Chondrocyte (in vitro differentiated cells): ENCODE data around the gene CLEC4G. TPM values are rescaled to one million over a fixed set of nuclear protein-coding genes. Genes with fewer than 3 reads are reported as not detected.

Experiments used
- DNase-seq: peaks from one replicate; pipeline ENCODE4 v3.0.0; 2021; ENCODE audit warnings: mixed read lengths, low spot score
- H3K27ac Mint-ChIP-seq: one replicate; pipeline ENCODE4 v1.8.0; 2021; ENCODE audit warnings: mild to moderate bottlenecking, moderate library complexity, mixed read lengths; ENCODE audit not compliant: unreplicated experiment
- H3K27me3 Mint-ChIP-seq: 2 replicates; pipeline ENCODE4 v1.8.0; 2021; ENCODE audit warnings: low read depth, mixed read lengths
- H3K36me3 Mint-ChIP-seq: 2 replicates; pipeline ENCODE4 v1.8.0; 2021; ENCODE audit warnings: low read depth, mixed read lengths
- H3K4me1 Mint-ChIP-seq: 2 replicates; pipeline ENCODE4 v1.8.0; 2021; ENCODE audit warnings: low read depth, mild to moderate bottlenecking, mixed read lengths
- H3K4me3 Mint-ChIP-seq: one replicate; pipeline ENCODE4 v1.8.0; 2021; ENCODE audit warnings: mild to moderate bottlenecking, moderate library complexity, mixed read lengths; ENCODE audit not compliant: unreplicated experiment
- H3K9me3 Mint-ChIP-seq: 2 replicates; pipeline ENCODE4 v1.8.0; 2021; ENCODE audit warnings: low read depth, mixed read lengths
- total RNA-seq: library from RNA; stranded (reverse); gene quantifications from 3 replicates; pipeline ENCODE4 v1.2.1, GENCODE V29; 2021
- TF ChIP-seq, protein P1 (sequence below): fragments of 200-600 bp; sonication (generic); IDR thresholded peaks from 2 replicates; pipeline ENCODE4 v1.5.0; 2021; ENCODE audit warnings: antibody characterized with exemption, mild to moderate bottlenecking, moderate library complexity

Gene CLEC4G
- total RNA-seq, 1 donor from 2014 or later = not detected

DNA sequence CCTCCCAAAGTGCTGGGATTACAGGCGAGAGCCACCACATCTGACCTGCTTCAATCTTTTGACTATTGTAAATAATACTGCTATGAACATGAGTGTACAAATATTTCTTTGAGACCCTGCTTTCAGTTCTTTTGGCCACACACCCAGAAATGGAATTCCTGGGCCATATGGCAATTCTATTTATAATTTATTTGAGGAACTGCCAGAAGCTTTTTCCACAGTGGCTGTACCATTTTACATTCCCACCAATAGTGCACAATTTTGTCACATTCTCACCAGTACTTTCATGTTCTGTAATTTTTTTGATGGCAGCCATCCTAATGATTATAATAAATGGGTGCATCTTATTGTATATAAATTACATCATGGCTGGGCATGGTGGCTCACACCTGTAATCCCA, 16.2 kb downstream of the CLEC4G start:
- no peak overlapping the region for H3K27ac Mint-ChIP-seq
- H3K27me3 Mint-ChIP-seq = peaks cover 2% of the 10 kb centered on the region
- peaks cover 7% of the 10 kb centered on the region for H3K9me3 Mint-ChIP-seq
- no peaks in the 10 kb centered on the region for H3K4me1 Mint-ChIP-seq
- TF ChIP-seq, protein P1, sequence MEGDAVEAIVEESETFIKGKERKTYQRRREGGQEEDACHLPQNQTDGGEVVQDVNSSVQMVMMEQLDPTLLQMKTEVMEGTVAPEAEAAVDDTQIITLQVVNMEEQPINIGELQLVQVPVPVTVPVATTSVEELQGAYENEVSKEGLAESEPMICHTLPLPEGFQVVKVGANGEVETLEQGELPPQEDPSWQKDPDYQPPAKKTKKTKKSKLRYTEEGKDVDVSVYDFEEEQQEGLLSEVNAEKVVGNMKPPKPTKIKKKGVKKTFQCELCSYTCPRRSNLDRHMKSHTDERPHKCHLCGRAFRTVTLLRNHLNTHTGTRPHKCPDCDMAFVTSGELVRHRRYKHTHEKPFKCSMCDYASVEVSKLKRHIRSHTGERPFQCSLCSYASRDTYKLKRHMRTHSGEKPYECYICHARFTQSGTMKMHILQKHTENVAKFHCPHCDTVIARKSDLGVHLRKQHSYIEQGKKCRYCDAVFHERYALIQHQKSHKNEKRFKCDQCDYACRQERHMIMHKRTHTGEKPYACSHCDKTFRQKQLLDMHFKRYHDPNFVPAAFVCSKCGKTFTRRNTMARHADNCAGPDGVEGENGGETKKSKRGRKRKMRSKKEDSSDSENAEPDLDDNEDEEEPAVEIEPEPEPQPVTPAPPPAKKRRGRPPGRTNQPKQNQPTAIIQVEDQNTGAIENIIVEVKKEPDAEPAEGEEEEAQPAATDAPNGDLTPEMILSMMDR = no peak
- no peaks in the 10 kb centered on the region for H3K36me3 Mint-ChIP-seq
- no peak for DNase-seq
- no peak overlapping the region for H3K4me3 Mint-ChIP-seq

GRCh38 chr19:7710616-7711015, 21.3 kb downstream of the CLEC4G start:
- no peak for DNase-seq
- Mint-ChIP-seq H3K27me3 (peaks cover 11% of the 10 kb centered on the region), H3K9me3 (no peaks in the 10 kb centered on the region), H3K4me1 (no peaks in the 10 kb centered on the region), H3K4me3 (no peak overlapping the region), H3K27ac (no peak overlapping the region), H3K36me3 (no peaks in the 10 kb centered on the region)
- TF ChIP-seq, protein P1 = no peak

GRCh38 chr19:7709932-7710460, 21.9 kb downstream of the CLEC4G start:
- DNase-seq = no peak

DNA sequence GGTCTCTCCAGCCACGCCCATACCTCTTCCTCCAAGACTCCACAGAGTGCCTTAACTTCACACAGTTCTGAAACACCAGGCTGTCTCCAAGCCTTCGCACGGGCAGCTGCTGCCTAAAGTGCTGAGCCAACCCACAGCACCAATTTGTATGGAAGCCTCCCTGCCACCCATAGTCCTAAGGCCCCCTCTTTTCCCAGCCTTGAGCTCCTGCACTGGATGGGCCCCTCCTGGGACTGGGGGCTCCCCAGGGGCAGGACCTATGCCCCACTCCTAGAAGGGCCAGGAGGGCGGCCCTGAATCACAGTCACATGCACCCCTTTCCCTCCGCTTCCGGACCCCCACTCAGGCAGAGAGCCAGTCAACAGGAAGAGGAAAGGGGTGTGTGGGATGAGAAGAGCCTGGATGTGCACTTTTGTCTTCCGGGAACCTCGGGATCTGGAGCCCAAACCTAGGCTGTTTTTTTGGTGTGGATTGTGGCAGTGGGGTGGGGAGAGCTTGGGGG, 24.9 kb downstream of the CLEC4G start:
- Mint-ChIP-seq H3K27me3 (peaks cover 20% of the 10 kb centered on the region), H3K4me1 (no peaks in the 10 kb centered on the region), H3K4me3 (no peak overlapping the region), H3K36me3 (no peaks in the 10 kb centered on the region), H3K9me3 (no peaks in the 10 kb centered on the region), H3K27ac (no peak overlapping the region)
- no peak for DNase-seq
- TF ChIP-seq, protein P1 = no peak

More at GRCh38 chr19:7709932-7710460, 21.9 kb downstream of the CLEC4G start:
- no peak overlapping the region for H3K27ac Mint-ChIP-seq
- no peaks in the 10 kb centered on the region for H3K4me1 Mint-ChIP-seq
- H3K9me3 Mint-ChIP-seq = no peaks in the 10 kb centered on the region
- H3K4me3 Mint-ChIP-seq = no peak overlapping the region
- TF ChIP-seq, protein P1 = no peak
- peaks cover 11% of the 10 kb centered on the region for H3K27me3 Mint-ChIP-seq
- H3K36me3 Mint-ChIP-seq = no peaks in the 10 kb centered on the region

- no peaks in the 10 kb centered on the region for H3K9me3 Mint-ChIP-seq
- TF ChIP-seq, protein P1 = no peak
- no peaks in the 10 kb centered on the region for H3K4me1 Mint-ChIP-seq
These were observed 25.5 kb downstream of the CLEC4G start for GRCh38 chr19:7706188-7706954.

More at GRCh38 chr19:7706188-7706954, 25.5 kb downstream of the CLEC4G start:
- Mint-ChIP-seq H3K36me3 (no peaks in the 10 kb centered on the region), H3K4me3 (no peak overlapping the region), H3K27me3 (peaks cover 21% of the 10 kb centered on the region), H3K27ac (no peak overlapping the region)
- no peak for DNase-seq
